ENCODE data around the gene MED13.
"Not testable (repeated sequence)": the region's sequence is repeated elsewhere in the genome, so short reads cannot be mapped to it uniquely, and the experiment has no call there.

The MED13 gene

GRCh38 chr17:61946359-61946758, 118.7 kb downstream of the MED13 start:
- DNase-seq: no peak
- intact Hi-C loops (cut with DNase I): no loop called here

- no peak for DNase-seq
- intact Hi-C loops (cut with DNase I): no loop called here
Measured at GRCh38 chr17:61943117-61943516, 122.0 kb downstream of the MED13 start.

GRCh38 chr17:61942085-61942484, 123.0 kb downstream of the MED13 start:
- DNase-seq: no peak
- intact Hi-C loops (cut with DNase I): no loop called here

GRCh38 chr17:61928101-61928436, 137.0 kb downstream of the MED13 start:
- intact Hi-C loops (cut with DNase I): loop anchor here (5.0 kb wide), 1 partner anchor 139 kb away; the partner anchor contains the start of gene MED13

GRCh38 chr17:61927208-61928100, 137.6 kb downstream of the MED13 start, which contains the start of gene INTS2:
Gene INTS2, minus strand, starts transcription at chr17:61927982. Its CDS starts 1,338 bp downstream, at chr17:61926644.
- intact Hi-C loops (cut with DNase I): loop anchor here (5.0 kb wide), 1 partner anchor 140 kb away; the partner anchor contains the start of gene MED13
- DNase-seq: peak; percentile 90 to 99 (median 97)

More at GRCh38 chr17:61928101-61928436, 137.0 kb downstream of the MED13 start:
- DNase-seq: no peak

GRCh38 chr17:61926826-61927207, 138.3 kb downstream of the MED13 start:
- DNase-seq: no peak
- intact Hi-C loops (cut with DNase I): loop anchor here (5.0 kb wide), 1 partner anchor 140 kb away; the partner anchor contains the start of gene MED13

GRCh38 chr17:61915162-61915561, 149.9 kb downstream of the MED13 start:
- DNase-seq; intact Hi-C loops (cut with DNase I): not testable (repeated sequence)

- intact Hi-C loops (cut with DNase I): no loop called here
- no peak for DNase-seq
Measured at GRCh38 chr17:61908292-61909037, 156.6 kb downstream of the MED13 start.

GRCh38 chr17:61907361-61907760, 157.7 kb downstream of the MED13 start:
- intact Hi-C loops (cut with DNase I): no loop called here
- DNase-seq: no peak

GRCh38 chr17:61904094-61904710, 160.9 kb downstream of the MED13 start:
- intact Hi-C loops (cut with DNase I): no loop called here
- no peak for DNase-seq

- no peak for DNase-seq
- intact Hi-C loops (cut with DNase I): no loop called here
Measured at GRCh38 chr17:61903251-61903650, 161.8 kb downstream of the MED13 start.

GRCh38 chr17:61897548-61898180, 167.4 kb downstream of the MED13 start:
- intact Hi-C loops (cut with DNase I): no loop called here
- DNase-seq: no peak

- no peak for DNase-seq
- intact Hi-C loops (cut with DNase I): no loop called here
Measured at GRCh38 chr17:61895391-61895790, 169.7 kb downstream of the MED13 start.

GRCh38 chr17:61894310-61894709, 170.8 kb downstream of the MED13 start:
- intact Hi-C loops (cut with DNase I); DNase-seq: not testable (repeated sequence)
